ENCODE results near the gene PPL.
"Not testable (repeated sequence)": the region's sequence is repeated elsewhere in the genome, so short reads cannot be mapped to it uniquely, and the experiment has no call there.

Gene PPL

DNA sequence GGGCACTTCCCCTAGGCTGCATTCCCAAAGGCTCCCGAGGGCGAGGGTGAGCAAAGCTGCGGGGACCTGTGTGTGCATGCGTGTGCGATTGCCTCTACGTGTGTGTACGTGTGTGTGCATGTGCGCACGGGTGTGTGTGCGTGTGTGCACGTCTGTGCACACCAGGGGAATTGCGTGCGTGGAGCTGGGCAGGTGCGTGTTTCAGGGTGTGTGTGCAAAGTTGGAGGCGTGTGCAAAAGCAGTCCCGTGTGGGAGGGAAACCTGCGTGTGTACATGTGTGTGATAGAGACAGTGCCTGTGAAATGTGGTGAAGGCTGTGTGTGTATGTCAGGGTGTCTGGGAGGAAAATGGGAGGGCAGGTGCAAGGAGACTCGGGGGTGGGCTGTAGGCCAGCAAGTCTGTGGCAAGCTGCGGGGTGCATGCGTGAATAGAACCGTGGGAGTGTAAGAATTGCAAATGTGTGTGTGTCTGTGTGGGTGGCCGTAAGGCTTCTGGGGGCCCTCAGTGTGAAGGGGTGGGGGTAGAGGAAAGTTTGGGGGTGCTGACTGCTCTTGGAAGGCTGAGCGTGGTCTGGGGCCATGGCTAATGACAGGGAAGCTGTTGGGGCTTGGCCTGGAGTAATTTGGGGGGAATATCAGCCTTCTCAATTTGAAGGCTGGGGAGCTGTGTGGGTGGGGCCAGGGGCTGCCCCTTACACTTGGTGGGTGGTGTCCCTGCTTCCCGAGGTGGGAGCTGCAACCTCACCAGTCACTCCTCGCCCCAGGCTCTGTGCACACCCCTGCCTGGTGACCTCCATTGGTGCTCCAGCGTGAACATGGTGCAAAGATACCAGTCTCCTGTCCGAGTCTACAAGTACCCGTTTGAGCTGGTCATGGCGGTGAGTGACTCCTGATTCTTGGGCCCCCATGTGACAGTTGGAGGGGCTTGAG is 21.8 kb upstream of the PPL start:
- no peak for DNase-seq

DNA sequence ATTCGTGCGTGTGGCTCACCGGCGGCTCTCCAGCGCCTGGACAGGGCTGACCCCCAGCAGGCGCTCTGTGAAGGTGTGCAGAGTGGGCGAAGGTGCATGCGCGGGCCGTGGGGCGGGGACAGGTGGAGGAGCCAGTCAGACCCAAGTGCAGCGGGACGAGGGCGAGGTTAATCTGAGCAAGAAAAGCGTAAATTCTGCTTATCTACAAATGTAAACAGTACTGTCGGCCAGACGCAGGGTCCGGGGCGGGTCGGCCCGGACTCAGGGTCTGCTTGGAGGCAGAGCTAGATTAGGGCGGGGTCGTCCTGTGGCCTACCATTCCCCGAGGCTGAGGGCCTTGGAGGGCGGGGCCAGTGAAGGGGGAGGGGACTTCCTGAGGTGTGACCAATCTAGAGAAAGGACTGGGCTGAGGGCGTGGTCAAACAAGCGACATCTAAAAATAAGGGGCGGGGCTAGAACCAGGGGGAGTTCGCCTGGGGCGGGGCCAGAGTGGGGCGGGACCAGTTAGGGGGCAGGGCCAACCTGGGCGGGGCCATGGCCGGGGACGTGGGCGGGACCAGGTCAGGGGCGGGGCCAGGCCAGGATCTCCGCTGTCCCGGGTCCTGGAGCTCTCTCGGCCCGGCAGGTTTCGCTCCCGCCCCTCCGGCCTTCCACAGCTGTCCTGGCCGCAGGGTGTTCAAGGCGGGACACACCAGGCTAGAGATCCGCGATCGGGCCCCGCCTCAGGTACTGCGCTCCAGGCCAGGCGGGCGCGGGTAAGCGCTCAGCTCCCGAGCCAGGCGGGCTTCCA is 21.0 kb upstream of the PPL start, which contains the start of gene SEC14L5:
Gene SEC14L5, plus strand, starts transcription at position 611 of the 790 bp plus-strand sequence. CDS start 994 bp downstream, outside the sequence.
- peak; percentile 80 for DNase-seq

DNA sequence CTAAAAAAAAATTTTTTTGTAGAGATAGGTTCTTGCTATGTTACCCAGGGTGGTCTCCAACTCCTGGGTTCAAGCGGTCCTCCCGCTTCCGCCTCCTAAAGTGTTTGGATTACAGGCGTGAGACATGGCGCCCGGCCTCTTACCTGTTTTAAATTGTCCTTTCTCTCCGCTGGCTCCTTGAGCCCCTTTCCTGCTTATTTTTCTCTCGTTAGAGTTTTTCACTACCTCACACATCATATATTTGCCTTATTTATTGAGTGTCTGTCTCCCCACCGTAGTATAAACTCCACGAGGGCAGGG is 20.4 kb upstream of the PPL start:
- DNase-seq = no peak

DNA sequence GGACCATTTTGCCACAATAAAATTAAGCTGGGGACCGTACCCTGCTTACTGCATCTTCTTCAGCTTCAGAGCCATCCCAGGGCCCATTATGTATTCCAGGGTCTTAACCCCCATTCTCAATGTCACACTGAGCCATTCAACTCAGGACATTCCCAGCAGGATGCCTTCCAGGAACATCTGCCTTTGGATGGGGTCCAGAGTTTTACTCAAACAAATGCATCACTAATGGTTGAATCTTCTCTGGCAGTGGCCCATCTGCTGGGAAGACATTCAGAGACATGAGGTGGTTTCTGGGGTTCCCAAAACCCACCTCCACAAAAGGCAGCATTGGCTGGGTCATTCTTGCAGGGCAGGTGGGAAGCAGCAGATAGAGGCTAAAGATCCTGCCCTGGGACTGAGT is 17.8 kb upstream of the PPL start:
- no peak for DNase-seq

DNA sequence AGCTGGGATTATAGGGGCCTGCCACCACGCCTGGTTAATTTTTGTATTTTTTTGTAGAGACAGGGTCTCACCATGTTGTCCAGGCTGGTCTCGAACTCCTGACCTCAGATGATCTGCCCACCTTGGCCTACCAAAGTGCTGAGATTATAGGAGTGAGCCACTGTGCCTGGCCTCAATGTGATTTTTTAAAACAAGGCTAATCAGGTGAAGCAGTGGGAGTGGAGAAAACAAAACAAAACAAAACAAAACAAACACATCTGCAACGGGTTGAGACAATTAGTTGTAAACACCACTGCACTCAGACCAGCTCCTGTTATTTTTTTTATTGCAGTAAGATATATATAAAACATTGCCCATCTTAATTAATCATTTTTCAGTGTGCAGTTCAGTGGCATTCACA is 14.6 kb upstream of the PPL start:
- not testable (repeated sequence) for DNase-seq

DNA sequence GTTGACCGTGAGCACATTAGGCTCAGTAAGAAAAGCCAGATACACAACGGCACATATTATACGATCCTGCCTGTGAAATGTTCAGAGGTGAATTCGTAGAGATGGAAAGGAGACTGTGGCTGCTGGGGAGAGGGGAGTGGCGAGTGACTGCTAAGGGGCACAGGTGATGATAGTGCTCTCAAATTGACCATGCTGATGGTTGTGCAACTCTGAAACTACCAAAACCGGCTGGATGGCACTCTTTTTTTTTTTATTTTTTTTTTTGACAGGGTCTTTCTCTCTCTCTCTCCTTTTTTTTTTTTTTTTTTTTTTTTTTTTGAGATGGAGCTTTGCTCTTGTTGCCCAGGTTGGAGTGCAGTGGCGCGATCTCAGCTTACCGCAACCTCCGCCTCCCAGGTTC is 13.0 kb upstream of the PPL start:
- DNase-seq = no peak

DNA sequence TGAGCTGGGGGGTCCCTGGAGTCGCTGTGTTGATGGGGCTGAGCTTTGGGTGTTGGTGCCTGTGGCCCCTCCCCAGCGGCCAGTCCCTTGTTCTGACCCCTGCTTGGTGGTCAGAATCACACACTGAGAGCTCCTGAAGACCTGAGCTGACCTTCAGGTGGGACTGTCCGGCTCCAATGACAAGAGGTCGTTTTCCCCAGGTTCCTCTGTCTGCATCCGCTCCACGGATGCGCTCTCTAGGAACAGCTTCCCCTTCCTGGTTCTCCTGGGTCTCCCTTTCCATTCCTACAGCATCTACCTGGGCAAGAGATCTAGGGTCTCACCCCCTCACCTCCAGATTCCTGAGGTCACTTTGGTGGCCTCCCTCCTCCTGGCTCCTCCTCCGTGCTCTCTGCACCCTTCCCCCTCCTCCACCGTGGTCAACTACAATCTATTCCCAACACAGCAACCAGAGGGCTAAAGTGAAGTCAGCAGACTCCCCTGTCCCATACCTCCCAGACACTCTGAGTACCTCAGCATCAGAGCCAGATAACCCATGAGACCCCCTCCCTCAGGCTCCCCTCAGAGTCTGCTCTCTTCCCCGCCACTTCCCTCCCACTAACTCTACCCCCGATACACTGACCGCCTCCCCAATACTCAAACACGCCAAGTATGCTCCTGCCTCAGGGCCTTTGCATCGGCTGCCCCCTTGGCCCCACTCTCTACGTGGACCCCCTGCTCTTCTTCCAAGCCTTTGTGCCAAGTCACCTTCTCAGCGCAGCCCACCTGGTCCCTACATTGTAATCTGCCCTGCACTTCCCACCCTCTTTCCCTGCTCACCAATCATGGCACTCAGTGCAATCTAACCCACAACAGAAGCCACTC is 12.2 kb upstream of the PPL start:
- DNase-seq = no peak

DNA sequence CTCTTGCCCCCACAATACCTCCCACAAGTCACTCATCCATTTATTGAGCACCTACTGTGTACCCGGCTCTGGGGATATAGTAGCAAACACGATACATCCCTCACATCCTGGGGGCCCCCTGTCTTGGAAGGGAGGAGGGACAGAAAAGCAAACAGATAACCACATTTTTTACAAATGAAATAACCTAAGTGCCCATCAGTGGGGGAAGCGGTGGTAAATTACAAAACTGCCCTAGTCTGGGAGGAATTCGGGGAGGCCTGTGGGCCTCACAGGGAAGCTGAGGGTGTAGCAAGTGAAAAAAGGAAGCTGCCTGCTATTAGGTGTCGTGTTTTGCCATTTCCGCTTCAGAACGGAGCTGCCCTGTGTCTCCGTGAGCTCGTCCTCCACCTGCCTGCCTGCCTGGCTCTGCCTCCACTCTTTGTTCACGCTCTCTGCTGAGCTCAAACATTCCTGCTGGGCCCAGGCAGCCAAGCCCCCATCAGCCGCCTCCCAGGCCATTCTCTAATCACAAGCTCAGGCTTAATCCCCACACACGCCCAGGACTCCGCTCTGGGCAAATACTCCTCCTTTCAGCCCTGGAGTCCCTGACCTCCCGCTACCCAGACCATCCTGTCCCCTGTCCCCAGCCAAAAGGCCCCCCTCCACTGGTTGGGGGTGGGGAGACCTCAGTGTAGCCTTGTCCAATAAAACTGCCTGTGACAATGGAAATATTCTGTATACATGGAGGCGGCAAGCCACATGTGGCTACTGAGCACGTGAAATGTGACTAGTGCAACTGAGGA is 11.0 kb upstream of the PPL start:
- no peak for DNase-seq

DNA sequence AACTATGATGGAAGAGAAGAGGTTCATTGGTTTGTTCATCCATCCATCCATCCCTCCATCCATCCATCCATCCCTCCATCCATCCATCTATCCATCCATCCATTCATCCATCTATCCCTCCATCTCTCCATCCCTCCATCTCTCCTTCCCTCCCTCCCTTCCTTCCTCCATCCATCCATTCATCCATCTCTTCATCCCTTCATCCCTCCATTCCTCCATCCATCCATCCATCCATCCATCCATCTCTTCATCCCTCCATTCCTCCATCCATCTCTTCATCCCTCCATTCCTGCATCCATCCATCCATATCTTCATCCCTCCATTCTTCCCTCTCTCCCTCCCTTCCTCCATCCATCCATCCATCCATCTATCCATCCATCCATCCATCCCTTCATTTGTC is 10.0 kb upstream of the PPL start:
- no peak for DNase-seq

DNA sequence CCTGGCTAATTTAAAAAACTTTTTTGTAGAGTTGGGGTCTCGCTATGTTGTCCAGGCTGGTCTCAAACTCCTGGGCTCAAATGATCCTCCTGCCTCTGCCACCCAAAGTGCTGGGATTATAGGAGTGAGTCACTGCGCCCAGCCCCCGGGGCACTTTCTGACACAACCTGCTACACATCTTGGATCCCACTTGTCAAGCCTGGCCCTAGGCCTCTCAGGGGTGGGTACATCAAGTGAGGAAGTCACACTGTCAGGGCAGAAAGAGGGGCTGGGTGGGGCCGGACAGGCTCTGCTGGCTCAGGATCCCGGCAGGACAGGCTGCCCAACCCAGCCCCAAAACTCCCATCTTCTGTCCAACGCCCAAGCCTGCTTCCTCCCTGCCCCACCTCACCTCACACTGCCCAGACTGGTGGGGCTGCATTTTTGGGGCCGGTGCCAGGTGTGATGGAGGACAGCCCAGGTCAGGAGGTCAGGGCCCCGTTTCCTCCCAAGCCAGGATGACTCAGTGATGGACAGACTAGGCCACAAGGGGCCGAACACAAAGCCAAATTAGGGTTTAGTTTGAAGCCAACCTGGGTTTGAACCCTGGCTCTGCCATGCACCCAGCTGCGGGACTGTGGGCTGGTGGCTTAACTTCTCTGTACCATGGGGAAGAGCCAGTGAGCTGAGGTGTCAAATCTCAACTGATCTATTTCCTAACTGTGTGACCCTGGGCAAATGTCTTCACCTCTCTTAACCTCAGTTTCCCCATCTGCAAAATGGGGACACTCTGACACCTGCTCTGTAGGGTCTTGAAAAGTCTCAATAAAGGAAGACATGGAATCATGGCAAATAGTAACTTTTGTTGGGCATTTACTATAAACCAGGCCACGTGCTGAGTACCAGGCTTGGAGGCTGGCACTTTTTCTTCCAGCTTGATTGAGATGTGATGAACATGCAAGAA is 8.9 kb upstream of the PPL start:
- DNase-seq = peak; percentile 17

DNA sequence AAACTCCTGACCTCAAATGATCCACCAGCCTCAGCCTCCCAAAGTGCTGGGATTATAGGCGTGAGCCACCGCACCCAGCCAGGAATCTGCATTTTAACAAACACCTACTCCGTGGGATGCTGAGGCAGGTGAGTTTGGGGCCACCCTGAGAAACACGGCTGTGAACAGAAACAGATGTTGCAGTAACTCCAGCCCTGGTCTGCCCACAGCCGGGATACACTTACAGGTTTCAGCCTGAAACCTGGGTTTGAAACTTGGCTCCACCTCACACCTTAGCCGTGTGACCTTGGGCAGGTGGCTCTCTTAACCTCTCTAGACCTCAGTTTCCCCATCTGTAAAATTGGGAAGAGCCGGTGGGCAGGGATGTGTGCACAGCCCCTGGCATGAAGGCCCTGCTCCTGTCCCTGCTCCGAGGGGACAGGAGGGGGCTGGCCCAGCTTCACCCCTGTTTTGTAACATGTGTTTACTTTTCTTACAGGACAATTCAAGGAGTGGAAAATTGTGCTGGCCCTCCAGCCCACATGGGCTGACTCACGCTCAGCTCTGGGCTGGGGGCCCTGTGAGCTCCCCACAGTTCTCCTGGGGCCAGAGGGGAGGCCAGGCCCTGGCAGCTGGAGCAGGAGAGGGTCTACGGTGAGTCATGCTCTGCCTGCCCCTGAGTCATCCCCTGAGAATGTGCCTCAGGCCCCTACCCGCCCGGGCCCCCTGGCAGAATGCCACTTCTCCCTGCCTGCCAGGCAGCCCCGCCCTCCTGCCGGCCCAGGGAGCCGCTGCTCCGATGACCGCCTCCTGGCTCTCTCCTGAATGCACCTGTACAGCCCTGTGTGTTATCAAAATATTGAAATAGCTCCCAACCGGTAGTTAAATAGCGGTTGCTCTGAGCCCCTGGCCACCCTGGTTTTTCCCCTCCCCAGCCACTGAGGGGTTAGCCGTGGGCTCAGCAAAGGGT is 7.7 kb upstream of the PPL start:
- DNase-seq = peak; percentile 83

DNA sequence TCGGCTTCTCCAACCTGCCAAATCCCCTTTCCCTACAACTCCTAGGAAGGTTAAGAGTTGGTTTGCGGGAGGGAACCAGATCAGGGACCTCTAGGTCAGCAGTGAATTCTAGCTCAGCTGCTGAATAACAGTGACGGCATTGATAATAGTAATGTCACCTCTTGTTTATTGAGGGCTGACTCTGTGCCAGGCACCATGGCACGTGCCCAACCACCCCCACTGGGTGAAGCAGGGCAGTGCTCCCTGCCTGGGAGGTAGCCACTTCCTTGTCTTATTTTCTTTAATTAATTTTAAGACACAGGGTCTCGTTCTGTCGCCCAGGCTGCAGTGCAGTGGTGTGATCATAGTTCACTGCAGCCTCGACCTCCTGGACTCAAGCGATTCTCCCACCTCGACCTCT is 5.5 kb upstream of the PPL start:
- no peak for DNase-seq

DNA sequence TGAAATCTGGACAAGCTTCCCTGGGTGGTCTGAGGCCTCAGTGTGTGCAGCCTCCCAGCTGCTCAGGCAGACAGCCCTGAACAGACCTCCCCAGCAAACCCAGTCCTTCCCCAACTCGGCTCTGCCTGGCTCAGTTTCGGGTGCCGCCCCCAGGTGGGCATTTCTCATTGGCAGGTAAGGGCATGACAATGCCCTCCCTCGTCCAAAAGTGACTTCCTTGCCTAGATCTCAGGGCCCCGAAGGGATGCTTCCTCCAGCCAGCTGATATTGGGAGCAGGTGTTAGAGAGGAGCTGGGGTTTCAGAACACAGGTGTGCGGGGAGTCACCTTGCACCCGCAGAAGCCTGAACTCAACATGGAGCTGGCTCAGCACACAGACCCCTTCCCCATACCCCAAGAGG is 3.8 kb upstream of the PPL start:
- no peak for DNase-seq

DNA sequence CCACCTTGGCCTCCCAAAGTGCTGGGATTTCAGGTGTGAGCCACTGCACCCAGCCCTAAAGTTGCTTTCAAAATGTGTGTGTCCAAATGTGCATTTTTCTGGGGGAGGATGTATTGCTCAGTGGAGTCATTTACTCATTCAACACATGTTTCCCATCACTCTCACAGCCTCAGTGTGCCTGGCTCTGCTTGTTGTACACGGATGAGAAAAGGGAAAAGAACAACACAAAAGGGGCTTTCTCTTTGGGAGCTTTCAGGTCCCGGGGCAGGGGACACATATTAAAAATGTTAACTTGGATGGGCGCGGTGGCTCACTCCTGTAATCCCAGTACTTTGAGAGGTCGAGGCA is 1.7 kb upstream of the PPL start:
- no peak for DNase-seq

DNA sequence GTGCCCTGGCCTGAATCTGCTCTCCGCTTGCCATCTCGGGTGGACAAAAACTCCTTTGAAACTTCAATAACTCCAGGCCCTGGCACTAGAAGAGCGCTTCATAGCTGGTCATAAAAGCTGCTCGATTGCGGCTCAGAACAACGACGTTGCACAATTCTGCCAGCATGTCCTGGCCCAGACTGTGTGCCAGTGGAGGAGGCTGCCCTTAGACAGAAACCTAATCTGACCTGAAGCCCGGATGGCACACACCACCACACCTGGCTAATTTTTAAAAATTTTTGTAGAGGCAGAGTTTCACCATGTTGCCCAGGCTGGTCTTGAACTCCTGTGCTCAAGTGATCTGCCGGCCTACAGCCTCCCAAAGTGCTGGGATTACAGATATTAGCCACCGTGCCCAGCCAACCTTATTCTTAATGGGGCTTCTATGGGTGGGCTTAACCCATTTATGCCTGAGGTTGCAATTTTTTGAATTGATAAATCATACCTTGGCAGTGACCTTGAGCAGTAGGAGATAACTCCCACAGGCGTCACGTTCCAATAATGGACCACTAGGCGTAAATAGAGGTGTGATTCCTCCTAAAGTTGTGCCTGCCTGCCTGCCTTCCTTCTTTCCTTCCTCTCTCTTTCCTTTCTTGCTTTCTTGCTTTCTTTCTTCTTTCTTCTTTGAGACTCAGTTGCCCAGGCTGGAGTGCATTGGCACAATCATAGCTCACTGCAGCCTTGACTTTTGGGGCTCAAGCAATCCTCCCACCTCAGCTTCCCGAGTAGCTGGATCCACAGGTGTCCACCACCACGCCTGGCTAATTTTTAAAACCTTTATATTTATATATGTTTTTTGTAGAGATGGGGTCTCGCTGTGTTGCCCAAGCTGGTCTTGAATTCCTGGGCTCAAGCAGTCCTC is 1.1 kb upstream of the PPL start:
- no peak for DNase-seq

DNA sequence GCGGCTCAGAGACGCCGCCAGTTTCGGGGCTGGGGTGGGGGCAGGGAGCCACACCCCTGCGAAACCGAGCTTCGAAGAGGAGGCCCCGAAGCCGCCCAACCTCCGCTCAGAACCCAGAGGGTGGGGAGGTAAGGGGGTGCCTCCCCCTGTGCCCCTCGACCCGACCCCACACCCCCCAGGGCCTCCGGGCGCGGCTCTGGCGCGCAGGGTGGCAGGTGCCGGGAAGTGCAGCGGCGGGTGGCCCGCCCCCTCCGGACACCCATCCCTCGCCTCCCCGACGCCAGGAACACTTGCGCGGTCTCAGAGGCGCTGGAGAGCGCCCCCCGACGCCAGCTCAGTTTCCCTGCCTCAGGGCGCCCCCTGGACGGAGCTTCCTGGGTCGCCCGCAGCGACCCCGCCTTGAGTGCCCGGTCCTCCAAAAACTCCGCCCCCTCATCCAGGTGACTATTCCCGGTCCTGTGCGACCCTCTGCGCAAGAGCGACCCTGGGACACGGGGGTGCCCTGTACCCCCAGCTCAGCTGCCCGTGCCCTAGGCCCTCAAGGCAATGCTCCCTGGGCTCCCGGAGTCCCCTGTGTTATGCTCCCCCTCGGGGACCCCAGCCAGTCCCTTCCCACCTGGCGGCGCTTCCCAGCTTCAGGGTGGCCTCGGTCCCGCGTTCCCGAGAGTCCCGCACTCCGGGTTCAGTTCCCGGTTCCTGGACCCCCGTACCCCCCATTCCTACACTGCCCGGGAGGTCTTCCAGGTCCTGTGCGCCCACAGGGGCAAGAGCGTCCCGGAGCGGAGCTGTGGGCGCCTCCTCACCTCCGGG is 562 bp downstream of the PPL start:
- no peak for DNase-seq

DNA sequence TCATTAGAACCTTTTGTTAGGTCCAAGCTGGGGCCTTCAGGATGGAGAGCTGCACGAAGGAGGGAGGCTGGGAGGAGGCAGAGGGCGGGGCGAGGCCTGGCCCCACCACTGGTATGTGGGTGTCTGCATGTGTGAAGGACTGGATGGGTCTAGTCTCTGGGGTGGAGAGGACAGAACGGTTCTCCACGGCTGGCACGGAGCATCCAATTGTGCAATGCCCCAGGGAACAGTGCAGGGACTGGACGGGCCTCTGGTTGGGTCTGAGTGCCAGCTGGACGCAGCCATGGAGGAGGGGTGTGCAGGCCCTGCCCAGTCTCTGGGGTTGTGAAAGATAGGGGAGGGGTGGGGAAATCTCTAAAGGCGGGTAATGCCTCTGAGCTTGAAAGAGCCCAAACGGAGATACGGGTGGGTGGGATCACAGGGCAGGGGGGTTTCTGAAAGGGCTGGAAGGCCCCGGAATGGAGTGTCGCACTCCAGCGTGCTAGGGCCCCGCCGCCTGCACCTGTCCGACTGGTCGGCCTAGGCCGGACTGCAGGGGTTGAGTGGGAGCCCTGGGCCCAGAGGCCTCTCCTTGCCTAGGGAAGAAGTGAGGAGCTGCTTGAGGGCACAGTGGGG is 1.6 kb downstream of the PPL start:
- peak; percentile 27 for DNase-seq

DNA sequence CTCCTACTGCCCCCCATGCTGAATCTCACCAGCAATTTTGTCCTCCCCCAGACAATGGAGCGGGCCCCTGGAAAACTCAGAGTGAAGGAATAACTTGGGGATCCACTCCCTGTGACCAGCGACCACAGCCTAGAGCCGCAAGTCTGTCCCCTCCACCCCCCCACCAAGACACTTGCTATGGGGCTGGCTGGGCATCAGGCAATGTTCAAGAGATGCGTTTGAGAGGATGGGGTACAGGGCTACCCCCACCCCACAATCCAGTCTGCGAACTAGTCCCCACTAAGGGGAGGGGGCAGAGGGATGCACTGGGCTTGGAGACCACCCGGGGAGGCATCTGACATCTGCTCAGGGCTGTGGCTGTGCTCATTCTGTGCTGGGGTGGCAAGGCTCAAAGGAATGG is 2.4 kb downstream of the PPL start:
- DNase-seq = no peak

Data from GOT3 (cell line).